Fibroblast of lung (primary cell): ENCODE data around the gene PUSL1.

Experiments
- EZH2 ChIP-seq: IDR thresholded peaks from 2 replicates; pipeline ENCODE4 v1.5.1; 2012; ENCODE audit warnings: low read length, control low read depth, mild to moderate bottlenecking; ENCODE audit errors: missing control alignments
- TF ChIP-seq, protein P1 (sequence below), 2 donors: IDR thresholded peaks in 1 of 2; conservative IDR thresholded peaks in 1 of 2; 1 replicate in 1 of 2; 2 replicates in 1 of 2; pipeline ENCODE4 v1.5.1; 2011 to 2012; ENCODE audit warnings: low read length in 2 of 2, control low read depth in 1 of 2, inconsistent platforms in 1 of 2, low read depth in 1 of 2, mild to moderate bottlenecking in 1 of 2

DNA sequence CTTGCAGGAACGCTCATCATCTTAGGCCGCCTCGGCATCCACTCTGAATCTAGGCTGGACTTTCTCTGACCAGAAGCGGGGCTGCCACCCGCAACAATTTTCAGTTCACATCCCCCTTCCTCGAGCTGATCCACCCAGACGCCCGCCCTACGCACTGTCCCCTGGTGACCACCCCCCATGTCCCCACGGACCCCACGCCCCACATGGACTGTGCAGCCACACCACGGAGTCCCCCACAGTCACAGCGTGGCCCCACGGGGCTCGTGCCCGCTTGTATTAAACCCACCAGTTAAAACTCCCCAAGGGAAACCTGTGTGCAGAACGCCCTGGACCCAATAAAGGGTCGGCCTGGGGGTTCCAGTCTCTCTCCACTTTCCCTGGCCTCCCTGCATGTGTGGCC is 48.9 kb upstream of the PUSL1 start:
- TF ChIP-seq, protein P1, sequence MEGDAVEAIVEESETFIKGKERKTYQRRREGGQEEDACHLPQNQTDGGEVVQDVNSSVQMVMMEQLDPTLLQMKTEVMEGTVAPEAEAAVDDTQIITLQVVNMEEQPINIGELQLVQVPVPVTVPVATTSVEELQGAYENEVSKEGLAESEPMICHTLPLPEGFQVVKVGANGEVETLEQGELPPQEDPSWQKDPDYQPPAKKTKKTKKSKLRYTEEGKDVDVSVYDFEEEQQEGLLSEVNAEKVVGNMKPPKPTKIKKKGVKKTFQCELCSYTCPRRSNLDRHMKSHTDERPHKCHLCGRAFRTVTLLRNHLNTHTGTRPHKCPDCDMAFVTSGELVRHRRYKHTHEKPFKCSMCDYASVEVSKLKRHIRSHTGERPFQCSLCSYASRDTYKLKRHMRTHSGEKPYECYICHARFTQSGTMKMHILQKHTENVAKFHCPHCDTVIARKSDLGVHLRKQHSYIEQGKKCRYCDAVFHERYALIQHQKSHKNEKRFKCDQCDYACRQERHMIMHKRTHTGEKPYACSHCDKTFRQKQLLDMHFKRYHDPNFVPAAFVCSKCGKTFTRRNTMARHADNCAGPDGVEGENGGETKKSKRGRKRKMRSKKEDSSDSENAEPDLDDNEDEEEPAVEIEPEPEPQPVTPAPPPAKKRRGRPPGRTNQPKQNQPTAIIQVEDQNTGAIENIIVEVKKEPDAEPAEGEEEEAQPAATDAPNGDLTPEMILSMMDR (conservative IDR thresholded peaks at IDR 0.05 in 1 of 2, IDR thresholded peaks at IDR 0.05 in 1 of 2; ENCODE audit: low read depth in 1 of 2, low read length in 2 of 2) = no peak
- no peak for TF ChIP-seq EZH2
